ENCODE measurements around the gene TMEM63C. TPM values are rescaled to one million over a fixed set of nuclear protein-coding genes. Genes with fewer than 3 reads are reported as not detected.
A peak's percentile ranks its signal among the peaks of the same experiment; 100 is the strongest.

Gene TMEM63C, protein sequence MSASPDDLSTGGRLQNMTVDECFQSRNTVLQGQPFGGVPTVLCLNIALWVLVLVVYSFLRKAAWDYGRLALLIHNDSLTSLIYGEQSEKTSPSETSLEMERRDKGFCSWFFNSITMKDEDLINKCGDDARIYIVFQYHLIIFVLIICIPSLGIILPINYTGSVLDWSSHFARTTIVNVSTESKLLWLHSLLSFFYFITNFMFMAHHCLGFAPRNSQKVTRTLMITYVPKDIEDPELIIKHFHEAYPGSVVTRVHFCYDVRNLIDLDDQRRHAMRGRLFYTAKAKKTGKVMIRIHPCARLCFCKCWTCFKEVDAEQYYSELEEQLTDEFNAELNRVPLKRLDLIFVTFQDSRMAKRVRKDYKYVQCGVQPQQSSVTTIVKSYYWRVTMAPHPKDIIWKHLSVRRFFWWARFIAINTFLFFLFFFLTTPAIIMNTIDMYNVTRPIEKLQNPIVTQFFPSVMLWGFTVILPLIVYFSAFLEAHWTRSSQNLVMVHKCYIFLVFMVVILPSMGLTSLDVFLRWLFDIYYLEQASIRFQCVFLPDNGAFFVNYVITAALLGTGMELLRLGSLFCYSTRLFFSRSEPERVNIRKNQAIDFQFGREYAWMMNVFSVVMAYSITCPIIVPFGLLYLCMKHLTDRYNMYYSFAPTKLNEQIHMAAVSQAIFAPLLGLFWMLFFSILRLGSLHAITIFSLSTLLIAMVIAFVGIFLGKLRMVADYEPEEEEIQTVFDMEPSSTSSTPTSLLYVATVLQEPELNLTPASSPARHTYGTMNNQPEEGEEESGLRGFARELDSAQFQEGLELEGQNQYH
- 0.20 and 0.39 TPM in 2 replicates for total RNA-seq (2014; rRNA removed; shearing (Covaris generic))

DNA sequence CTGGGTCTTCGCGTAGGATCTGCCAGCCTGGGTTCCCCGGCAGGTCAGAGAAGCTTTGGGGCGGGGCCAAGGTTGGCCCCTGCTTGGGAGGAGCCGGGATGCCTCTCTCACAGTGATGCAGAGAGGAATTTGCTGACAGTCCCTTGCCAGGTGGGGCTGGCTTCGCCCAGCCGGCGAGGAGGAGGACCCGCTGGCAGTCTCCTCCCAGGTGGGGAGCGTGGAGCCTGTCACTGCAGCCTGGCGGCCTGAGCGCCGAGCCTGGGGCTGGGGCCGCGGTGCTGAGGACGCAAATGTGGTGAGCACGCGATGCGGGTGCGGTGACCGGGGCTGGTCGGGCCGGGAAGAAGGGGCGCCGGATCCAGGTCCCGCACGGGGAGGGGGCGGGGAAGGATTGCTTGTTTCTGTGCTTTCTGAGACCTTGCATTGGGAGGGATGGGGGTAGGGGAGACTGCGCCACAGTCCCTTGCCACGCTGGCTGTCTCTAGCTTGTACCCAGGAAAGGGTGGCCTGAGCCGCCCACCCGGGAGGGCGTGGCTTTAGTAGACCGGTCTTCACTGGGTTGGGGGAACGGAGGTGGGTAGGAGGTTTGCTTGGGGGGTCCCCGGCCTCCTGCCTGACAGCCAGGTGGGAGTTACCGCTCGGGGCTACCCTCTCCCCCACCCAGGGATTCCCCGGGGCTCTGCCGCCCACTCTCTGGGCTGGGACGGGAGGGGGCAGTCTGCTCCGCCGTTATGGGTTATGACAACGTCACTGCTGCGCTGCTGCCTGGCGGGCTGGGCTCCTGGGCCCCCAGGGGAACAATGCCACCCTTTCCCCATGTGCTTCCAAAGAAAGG is at the start of gene TMEM63C:
Gene TMEM63C (plus strand): TSS at position 196 of the 835 bp plus-strand sequence. CDS start 37,016 bp downstream, outside the sequence.
- DNase-seq (ENCODE audit: low read depth) = peak; percentile 57

DNA sequence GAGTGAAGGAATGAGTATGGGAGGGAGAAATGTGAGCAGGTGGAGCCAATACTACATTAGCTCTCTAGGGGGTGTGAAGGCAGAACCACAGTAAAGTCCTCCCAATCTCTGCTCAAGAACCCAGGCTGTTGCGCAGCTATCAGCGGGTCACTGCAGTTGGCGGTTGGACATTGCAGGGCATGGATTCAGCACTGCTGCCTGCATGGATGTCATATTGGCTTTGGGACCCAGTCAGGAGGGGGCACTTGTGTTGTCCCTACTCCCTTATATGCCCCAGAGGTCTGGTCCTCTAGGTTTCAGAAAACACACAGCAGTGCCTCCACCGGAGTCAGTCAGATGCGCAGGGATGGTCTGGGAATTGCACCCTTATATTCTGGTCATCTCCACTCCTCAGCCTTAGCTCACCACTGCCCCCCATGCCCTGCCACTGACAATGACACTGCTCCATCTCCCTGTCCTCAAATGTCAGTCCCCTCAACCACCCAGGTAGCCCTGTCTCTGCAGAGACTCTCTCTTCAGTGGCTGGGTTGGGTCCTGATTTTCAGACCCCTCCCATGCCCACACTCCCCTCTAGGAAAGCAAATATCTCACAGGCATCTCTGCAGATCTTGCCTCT is 49.6 kb upstream of the TMEM63C start:
- no peak for DNase-seq (ENCODE audit: low read depth)

DNA sequence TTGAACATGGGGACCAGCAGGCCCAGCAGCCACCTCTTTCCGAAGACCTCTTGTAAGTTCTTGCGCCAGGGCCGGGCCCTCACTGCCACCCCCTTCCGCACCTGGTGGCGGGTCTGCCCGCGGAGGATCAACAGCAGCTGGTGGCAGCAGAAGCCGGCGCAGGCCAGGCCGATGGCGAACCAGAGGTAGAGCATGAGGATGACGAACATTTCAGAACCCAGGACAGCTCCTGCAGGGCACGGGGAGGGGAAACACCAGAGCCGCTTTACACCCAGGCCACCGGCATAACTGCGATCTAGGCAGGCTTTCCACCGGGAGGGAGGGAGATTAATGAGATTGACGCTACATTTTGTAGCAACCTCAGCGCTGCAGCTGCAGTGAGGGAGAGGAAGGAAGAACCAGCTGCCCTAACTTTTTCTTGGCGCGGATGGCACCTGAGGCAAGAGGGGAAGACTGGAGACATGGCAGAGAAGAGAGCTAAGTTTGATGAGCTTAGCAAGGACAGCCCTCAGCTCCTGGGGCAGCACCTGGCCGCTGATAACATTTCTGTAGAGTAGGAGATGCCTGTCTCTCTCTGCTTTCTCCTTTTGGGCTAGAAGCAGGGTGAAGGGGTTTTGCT is 47.8 kb upstream of the TMEM63C start:
- DNase-seq (ENCODE audit: low read depth) = peak; percentile 26

DNA sequence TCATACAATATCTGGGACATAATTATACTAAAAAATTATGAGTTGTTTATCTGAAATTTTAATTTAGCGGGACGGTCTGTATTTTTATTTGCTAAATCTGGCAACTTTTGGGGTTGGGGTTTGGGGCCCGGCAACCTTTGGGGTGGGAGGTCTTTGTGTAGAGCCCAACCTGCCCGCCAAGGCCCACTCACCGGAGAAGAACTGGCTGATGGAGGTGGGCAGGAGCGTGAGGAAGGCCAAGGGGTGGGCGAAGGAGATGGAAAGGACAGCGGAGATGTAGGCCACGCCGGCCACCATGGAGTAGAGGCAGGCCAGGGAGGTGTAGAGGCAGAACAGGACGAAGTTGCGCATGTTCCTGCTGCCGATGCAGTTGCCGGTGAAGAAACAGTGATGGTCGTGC is 42.6 kb upstream of the TMEM63C start:
- DNase-seq (ENCODE audit: low read depth) = no peak

DNA sequence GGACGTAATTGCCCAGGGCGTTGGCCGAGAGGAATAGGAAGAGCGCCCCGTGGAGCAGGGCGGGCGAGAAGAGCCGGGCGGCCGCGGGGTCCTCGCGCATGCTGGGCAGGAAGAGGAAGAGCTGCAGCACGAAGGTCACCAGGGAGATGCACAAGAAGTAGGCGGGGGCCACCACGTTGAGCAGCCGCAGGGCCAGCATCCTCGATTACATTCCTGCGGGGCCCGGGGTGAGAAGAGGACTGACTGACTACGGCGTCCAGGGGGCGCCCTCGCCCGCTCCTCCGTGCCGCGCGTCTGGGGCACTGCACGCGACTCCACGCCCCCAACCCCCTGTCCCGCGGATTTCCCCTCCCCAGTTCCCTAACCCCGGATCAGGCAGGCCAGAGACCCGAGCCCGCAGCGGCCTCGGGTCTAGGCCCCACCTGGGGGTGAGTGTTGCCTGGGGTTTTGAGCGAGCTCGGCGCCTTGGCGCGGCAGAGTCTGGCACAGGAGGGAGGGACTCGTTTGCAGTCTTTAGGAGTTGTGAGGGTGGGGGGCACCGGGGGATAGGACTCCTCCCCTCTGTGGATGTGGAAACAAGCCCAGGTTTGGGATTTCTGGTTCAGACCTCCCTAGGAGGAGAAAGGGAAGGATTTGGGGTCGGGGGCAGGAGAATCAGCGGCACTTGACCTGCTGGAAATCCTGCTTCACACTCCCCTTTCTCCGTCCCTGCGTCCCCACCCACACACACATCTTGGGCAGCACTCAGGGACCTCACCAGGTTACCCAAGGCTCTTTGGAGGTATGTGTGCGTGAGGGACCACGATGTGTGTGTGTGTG is 41.8 kb upstream of the TMEM63C start:
- DNase-seq (ENCODE audit: low read depth) = peak; percentile 22

DNA sequence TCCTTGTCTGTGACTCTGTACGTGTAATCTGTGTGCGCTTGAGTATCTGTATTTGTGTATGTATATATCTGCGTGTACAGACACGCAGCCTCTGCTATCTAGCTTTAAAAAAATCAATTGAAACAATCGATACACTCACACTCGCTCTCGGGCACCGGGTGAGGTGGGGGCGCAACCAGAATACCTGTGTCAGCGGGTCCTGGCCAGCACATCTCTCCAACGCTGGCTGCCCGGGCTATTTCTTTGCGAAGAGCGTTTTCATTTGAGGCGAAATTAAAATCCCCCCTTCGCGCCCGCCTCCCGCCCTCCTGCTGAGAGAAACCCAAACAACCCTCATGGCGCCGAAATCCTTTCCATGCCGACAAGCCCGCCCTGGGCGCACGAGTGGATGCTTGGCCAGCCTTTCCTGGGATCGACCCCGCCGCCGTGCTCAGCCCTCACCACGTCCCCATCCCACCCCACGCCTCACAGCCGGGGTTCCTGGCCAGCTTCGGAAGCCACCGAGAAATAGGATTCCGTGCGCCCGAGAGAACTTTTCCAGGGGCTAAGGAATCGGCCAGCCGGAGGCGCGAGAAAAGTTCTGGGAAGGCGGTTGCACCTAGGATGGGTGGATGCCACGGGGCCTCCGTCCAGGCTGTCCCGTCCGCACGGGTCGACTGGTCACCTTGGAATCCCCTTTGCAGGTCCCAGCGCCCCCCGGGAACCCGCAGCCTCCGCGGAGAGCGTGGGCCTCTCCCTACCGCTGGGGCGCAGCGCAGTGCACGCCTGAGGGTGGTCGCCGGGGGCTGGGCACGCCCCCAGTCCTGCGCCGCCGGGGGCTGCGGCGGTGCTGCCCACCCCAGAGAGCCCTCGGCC is 41.0 kb upstream of the TMEM63C start:
- peak; percentile 12 for DNase-seq (ENCODE audit: low read depth)

DNA sequence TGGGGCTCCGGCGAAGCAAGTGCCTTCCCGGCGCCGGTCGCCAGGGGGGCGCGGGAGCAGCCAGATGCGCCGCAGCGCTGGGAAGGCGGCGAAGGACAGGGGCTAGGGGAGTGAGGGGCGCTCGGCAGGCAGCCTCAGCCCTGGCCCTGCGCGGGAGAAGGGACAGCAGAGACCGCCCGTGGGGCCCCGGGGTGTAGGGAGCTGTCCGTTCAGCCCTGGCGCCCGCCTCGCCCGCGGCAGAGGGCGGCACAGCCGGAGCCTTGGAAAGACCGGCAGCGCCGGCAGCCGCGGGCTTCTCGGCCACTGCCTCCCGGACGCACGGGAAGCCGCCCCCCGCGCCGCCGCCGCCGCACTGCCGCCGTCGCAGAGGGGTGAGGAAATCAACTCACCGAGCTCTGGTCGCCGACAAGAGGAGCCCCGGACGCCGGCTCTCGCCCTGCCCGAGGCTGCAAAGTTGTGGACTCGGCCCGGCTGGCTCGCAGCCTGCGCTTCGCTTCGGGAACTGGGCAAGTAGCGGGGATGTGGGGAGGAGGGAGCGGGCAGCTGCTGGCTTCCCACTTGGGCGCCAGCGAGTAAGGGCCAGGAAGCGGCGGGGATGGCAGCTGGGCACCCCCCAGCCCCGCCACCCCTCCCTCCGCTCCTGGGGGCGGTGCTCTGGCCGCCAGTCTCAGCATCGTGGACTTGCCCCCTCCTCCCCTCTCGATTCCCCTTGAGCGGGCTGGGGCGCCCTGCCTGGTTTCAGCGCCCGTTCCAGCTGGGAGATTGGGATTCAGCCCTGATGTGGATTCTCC is 40.2 kb upstream of the TMEM63C start, which contains the start of gene ZDHHC22:
Gene ZDHHC22 (minus strand): TSS at position 578 of the 791 bp plus-strand sequence. CDS start 2,053 bp downstream, outside the sequence.
- DNase-seq (ENCODE audit: low read depth) = peak; percentile 22

DNA sequence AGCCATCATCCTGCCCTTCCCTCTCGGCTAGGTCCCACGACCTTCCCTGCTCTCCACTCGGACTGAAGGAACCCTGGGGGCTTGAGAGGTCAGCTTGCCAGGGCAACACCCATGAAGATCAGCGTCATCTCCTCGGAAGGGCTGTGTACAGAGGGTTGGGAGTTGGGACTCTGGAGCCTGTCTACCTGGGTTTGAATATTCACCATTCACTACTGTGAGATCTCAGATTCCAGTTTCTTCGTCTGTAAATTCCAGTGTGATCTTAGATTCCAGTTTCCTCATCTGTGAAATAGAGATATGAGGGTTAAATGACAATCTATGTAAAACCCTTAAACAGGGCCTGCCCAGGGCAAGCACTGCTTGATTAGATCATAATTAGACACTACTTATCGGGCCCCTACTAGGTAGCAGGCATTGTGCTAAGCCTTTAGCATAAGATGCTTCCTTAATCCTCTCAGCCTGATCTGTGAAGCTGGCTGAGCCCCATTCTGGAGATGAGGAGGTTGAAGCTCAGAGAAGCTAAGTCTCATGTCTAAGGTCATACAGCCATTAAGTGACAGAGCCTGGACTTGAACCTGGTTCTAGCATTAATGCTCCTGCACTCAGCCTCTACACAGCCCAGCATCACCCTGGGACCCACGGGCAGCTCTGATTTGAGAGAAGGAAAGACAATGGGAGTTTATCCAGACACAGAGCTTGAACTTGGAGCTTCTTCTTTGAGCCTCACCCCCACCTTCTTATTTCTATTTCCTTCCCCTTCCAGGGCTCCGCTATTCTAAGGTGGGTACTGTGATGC is 39.4 kb upstream of the TMEM63C start:
- no peak for DNase-seq (ENCODE audit: low read depth)

DNA sequence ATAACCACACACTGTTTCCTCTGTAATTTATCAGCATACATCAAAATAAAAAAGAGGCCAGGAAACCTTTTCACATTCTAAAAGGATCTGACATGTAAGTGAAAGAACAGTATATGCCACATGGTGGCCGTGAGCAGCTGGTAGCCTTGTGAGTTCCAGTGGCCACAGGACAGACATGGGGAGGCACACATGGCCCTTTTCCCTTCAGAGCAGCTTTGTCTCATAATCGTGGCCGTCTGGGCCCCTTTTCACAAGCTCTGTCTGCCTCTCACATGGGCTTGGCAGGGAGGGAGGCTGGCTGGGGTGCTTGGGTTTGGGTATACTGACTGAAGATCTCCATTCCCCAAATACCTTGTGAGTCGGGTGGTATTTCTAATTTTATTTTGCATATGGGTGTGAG is 38.5 kb upstream of the TMEM63C start:
- DNase-seq (ENCODE audit: low read depth) = no peak

DNA sequence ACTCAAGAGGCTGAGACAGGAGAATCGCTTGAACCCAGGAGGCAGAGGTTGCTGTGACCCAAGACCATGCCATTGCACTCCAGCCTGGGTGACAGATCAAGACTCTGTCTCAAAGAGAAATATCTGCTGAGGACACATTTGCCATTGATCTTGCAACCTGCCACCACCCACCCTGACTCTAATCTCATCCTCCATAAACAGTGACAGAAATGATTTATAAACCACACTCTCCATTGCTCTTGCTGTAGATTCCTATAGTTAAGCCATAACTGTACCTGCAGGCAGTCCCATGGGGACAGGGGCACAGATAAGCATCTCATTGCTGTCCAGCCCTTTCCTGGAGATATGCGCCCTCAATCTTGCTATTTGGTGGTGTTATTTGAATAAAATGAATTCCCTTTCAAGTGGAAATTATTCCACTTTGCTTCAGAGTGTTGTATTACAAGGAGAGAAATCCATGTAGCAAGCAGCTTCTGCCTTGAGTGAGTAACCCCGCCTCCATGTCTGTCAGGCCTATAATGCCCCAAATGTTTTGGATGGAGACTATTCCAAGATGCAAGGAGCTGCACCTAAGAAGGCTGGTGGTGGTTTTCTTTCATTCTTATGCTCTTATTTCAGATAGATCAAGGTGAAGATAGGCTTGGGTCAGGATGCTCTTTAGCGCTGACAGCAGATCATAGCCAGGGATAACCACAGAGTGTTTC is 37.0 kb upstream of the TMEM63C start:
- no peak for DNase-seq (ENCODE audit: low read depth)

DNA sequence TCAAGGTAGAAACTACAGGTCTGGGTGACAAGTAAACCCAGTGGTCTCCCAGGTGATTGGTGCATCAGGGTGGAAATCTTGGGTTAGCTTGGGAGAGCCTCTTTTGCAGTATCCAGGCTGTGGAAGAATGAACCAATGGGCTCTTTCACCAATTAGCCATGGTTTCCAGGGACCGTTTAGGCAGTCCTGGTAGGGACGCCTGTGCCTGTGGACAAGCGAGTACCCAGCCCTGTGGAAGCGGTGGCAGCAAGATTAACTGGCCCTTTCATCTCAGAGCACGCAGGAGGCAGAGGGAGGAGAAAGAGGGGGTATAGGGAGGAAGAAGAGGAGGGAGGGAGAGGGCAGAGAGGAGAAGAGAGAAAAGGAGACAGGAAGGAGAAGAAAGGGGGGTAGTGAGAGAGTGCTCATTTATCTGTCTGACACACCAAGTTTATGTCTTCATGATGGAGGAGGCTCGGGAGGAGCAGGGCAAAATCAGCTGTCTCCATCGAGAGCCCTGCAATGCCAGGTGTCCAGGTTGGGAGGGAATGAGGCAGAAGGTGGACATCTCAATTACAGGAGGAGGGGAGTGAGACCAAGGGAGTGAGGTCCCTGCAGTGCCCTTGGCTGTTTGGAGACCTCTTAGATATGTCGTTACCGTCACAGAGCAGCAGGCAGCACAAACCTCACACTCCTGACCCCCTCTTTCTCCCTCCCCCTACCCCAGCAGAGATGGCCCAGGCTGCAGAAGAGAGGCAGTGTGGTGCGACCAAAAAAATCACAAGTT is 35.4 kb upstream of the TMEM63C start:
- no peak for DNase-seq (ENCODE audit: low read depth)

DNA sequence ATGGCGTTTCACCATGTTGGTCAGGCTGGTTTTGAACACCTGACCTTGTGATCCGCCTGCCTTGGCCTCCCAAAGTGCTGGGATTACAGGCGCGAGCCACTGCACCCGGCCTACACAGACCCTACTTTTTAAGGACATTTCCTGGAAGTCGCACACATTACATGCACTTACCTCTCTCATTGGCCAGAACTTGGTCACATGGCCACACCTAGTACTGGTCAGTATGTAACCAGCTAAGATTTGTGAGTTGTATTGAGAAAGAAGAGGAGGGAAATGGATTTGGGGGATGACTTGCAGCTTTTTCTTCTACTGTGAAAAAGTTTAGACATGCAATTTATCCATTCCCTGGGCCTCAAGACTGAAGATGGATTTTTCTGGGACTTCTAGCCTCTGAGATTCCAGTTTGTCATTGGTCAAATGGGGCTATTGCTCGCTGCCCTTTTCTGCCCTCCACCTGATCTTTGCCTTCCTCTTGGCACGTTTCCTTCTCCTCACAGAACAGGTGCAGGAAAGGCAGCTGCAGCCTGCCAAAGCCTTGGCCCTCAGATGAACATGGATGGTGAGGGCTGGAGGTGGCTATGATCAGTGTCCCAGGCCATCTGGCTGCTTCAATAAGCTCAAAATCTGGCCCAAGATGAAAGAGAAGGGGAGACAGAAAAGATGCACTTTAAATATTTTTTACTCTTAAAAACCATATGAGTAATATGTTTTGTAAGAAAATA is 32.9 kb upstream of the TMEM63C start:
- no peak for DNase-seq (ENCODE audit: low read depth)

DNA sequence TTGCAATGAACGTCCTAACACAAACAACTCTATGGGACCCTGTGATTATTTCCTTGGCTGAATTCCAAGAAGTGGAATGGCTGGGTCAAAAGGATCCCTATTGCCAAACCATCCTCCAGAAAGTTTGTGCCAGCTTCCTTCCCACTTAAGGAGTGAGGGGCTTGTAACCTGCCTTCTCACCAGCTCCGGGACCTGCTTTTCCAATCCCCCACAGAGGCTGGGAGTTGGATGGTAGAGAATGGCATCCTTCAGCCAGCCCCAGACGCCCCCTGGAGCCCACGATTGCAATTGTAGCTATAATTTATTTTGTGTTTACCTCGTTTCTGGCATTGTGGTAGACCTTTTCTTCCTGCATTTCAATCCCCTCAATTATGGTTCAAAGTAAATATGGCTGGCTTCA is 30.4 kb upstream of the TMEM63C start:
- DNase-seq (ENCODE audit: low read depth) = peak; percentile 19

DNA sequence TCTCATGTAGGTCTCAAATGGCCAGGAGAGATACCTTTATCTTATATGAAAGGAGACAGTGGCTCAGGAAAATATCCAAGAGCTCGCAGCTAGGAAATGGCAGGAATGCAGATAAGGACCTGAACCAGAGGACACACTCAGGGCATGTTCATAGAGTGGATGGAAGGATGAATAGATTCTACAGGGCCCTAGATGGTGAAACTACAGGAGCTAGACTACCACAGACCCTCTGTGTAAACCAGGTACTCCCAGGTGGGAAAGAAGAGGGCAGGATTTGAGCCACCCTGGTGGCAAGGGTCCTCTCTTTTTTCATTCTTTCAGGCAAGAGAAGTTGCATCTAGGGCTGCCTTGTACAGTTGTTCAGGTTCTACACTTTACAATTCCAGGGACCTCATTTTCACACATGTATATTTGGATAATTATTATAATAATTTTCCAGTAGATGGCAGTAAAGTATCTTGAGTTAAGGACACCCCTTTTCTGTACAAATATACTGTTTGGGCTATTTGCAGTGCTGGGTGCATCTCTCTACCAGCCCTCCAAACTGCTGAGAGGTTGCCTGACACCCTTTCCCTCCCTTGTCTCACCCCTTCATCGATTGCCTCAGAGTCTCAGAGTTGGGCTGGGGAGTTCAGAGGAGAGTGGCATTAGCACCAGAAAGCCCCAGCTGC is 29.5 kb upstream of the TMEM63C start:
- peak; percentile 30 for DNase-seq (ENCODE audit: low read depth)

DNA sequence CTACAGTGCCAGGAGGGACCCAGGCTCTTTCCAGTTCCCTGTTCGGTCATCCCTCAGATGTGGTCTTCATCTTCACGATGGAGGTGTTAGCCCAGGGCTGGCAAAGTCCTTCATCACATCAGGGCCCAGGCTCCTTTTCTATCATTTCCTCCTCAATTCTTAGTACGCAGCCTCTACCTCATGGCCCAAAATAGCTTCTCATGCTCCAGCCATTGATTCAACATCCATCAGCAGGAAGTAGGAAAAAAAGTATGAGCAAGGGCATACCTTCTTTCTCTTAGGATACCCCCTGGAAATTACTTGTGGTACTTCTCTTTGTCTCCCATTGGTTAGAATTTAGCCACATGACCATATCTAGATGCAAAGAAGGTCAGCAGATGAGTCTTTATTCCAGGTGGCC is 27.8 kb upstream of the TMEM63C start:
- no peak for DNase-seq (ENCODE audit: low read depth)
